Measurements from ENCODE around the gene MNT. TPM values are rescaled to one million over a fixed set of nuclear protein-coding genes. Genes with fewer than 3 reads are reported as not detected.
A peak's percentile ranks its signal among the peaks of the same experiment; 100 is the strongest.

MNT gene
- polyA plus RNA-seq, 1 donor (not counting 4 experiments of a cell fraction or from before 2014, with no cell fraction given): 2.0 TPM

- DNase-seq (ENCODE audit: low read depth, low spot score) (no peak), FAIRE-seq (no peak)
- no peaks in the 10 kb centered on the region for H4K20me1 ChIP-seq (ENCODE audit: control insufficient read depth, extremely low read depth, insufficient read depth, low read length)
- peaks cover 11 to 27% of the 10 kb centered on the region in 2 experiments for H3K36me3 ChIP-seq (ENCODE audit: control insufficient read depth in 2 of 2, extremely low read depth in 1 of 2, insufficient read depth in 2 of 2, low read length in 2 of 2)
- peak overlapping the region; percentile 96 for H3K9ac ChIP-seq (ENCODE audit: control insufficient read depth, extremely low read depth, insufficient read depth, low read length)
- H3K27ac ChIP-seq (ENCODE audit: control insufficient read depth, insufficient read depth, low read length): peak overlapping the region; percentile 42
- H3K27me3 ChIP-seq (ENCODE audit: control insufficient read depth, extremely low read depth, insufficient read depth, low read length): no peaks in the 10 kb centered on the region
- H3K9me1 ChIP-seq (ENCODE audit: control insufficient read depth, extremely low read depth, insufficient read depth, low read length): no peaks in the 10 kb centered on the region
- no peaks in the 10 kb centered on the region for H3K9me3 ChIP-seq (ENCODE audit: control insufficient read depth, low read depth, low read length)
- H3K4me1 ChIP-seq (ENCODE audit: control insufficient read depth, extremely low read depth, insufficient read depth, low read length): peaks cover 20% of the 10 kb centered on the region
- no peak for TF ChIP-seq EZH2 (IDR thresholded peaks at IDR 0.05; ENCODE audit: low read length)
- TF ChIP-seq, protein P1, sequence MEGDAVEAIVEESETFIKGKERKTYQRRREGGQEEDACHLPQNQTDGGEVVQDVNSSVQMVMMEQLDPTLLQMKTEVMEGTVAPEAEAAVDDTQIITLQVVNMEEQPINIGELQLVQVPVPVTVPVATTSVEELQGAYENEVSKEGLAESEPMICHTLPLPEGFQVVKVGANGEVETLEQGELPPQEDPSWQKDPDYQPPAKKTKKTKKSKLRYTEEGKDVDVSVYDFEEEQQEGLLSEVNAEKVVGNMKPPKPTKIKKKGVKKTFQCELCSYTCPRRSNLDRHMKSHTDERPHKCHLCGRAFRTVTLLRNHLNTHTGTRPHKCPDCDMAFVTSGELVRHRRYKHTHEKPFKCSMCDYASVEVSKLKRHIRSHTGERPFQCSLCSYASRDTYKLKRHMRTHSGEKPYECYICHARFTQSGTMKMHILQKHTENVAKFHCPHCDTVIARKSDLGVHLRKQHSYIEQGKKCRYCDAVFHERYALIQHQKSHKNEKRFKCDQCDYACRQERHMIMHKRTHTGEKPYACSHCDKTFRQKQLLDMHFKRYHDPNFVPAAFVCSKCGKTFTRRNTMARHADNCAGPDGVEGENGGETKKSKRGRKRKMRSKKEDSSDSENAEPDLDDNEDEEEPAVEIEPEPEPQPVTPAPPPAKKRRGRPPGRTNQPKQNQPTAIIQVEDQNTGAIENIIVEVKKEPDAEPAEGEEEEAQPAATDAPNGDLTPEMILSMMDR (optimal IDR thresholded peaks at IDR 0.05 in 1 of 3, IDR thresholded peaks at IDR 0.05 in 1 of 3, conservative IDR thresholded peaks at IDR 0.05 in 1 of 3; ENCODE audit: extremely low read depth in 1 of 3, insufficient read depth in 2 of 3, low read length in 3 of 3): peak in 1 of 3 experiments; percentile 4
- H2AFZ ChIP-seq (ENCODE audit: control insufficient read depth, low read length): peak overlapping the region; percentile 72
- peaks cover 38% of the 10 kb centered on the region for H3K79me2 ChIP-seq (ENCODE audit: control insufficient read depth, insufficient read depth, low read length)
- peak overlapping the region; percentile 94 for H3K4me2 ChIP-seq (ENCODE audit: control insufficient read depth, extremely low read depth, insufficient read depth, low read depth, low read length)
- dilution Hi-C loops (cut with MboI; ENCODE audit: extremely low pct_ligation_motif_present, low sequenced_read_pairs): no loop called here
- H3K4me3 ChIP-seq (ENCODE audit: control insufficient read depth in 2 of 3, extremely low read depth in 1 of 3, insufficient read depth in 2 of 3, low read depth in 1 of 3, low read length in 3 of 3): peak overlapping the region; percentile 61 to 87 (median 66)
Measured at GRCh38 chr17:2337544-2338314, 63.1 kb downstream of the MNT start.

DNA sequence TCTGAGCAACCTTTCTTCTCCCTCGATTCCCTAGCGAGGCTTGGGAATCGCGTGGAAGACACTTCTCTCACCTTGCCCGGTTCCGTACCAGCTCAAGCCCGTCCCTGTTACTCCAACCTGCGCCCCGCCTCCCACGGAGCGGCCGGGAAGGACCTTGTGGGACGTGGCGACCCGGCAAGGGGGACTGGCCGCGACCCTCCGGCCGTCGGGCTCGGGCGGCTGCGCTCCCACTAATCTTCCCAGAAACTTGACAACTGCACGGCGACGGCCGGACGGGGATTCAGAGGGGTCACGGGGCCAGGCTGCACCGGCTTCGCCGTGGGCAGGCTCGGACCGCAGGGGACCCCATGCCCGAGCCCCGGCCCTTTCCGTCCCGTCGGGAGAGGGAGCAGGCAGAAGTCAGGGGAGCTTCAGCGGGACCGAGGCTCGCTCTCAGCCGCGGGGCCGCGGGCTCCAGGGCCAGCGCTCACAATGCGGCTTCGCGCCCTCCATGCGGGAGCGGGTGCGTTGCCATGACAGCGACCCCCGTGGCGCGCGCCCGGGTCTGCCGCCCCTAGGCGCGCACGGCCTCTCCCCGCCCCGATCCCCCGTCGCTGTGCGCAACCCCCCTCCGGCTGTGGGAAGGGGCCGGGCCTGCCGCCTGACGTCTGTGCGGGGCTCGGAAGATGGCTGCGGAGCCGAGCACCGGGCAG is 63.9 kb downstream of the MNT start, which contains the start of gene SGSM2:
SGSM2 (plus strand) TSS at position 650 of the 692 bp plus-strand sequence. CDS start 188 bp downstream, outside the sequence.
- Histone ChIP-seq H3K4me3 (ENCODE audit: control insufficient read depth in 2 of 3, extremely low read depth in 1 of 3, insufficient read depth in 2 of 3, low read depth in 1 of 3, low read length in 3 of 3) (peak within 1 kb of the TSS; percentile 61 to 90 (median 87)), H3K79me2 (ENCODE audit: control insufficient read depth, insufficient read depth, low read length) (peaks cover 39% of the 10 kb centered on the region)

More for the DNA sequence above, 63.9 kb downstream of the MNT start, which contains the start of gene SGSM2:
- Histone ChIP-seq H3K27me3 (ENCODE audit: control insufficient read depth, extremely low read depth, insufficient read depth, low read length) (no peaks in the 10 kb centered on the region), H4K20me1 (ENCODE audit: control insufficient read depth, extremely low read depth, insufficient read depth, low read length) (no peaks in the 10 kb centered on the region), H3K36me3 (ENCODE audit: control insufficient read depth in 2 of 2, extremely low read depth in 1 of 2, insufficient read depth in 2 of 2, low read length in 2 of 2) (peaks cover 11 to 31% of the 10 kb centered on the region in 2 experiments), H3K4me2 (ENCODE audit: control insufficient read depth, extremely low read depth, insufficient read depth, low read depth, low read length) (peak within 1 kb of the TSS; percentile 94), H3K9me1 (ENCODE audit: control insufficient read depth, extremely low read depth, insufficient read depth, low read length) (no peaks in the 10 kb centered on the region), H3K9ac (ENCODE audit: control insufficient read depth, extremely low read depth, insufficient read depth, low read length) (peak within 1 kb of the TSS; percentile 96), H3K27ac (ENCODE audit: control insufficient read depth, insufficient read depth, low read length) (peak within 1 kb of the TSS; percentile 86), H3K4me1 (ENCODE audit: control insufficient read depth, extremely low read depth, insufficient read depth, low read length) (peaks cover 20% of the 10 kb centered on the region), H2AFZ (ENCODE audit: control insufficient read depth, low read length) (peak within 1 kb of the TSS; percentile 91), H3K9me3 (ENCODE audit: control insufficient read depth, low read depth, low read length) (no peaks in the 10 kb centered on the region)
- dilution Hi-C loops (cut with MboI; ENCODE audit: extremely low pct_ligation_motif_present, low sequenced_read_pairs): no loop called here
- no peak for FAIRE-seq
- no peak for DNase-seq (ENCODE audit: low read depth, low spot score)
- no peak for TF ChIP-seq EZH2 (IDR thresholded peaks at IDR 0.05; ENCODE audit: low read length)
- TF ChIP-seq, protein P1 (optimal IDR thresholded peaks at IDR 0.05 in 1 of 3, IDR thresholded peaks at IDR 0.05 in 1 of 3, conservative IDR thresholded peaks at IDR 0.05 in 1 of 3; ENCODE audit: extremely low read depth in 1 of 3, insufficient read depth in 2 of 3, low read length in 3 of 3): no peak

Data from keratinocyte (primary cell).